ENCODE data around the gene BRCA1.

Gene BRCA1

DNA sequence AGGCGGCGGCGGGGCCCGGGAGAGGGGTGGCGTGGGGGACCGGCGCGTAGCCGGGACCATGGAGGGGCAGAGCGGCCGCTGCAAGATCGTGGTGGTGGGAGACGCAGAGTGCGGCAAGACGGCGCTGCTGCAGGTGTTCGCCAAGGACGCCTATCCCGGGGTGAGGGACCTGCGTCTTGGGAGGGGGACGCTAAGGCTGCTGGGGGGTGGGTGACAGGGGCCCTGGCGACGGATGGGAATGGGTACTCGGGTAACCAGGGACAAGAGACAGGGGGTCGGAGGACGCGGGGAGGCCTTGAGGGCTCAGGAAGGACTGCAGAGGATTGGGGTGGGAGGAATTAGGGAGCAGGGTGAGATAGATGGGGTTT lies 99.9 kb downstream of the BRCA1 start:
- TF ChIP-seq, protein P1, sequence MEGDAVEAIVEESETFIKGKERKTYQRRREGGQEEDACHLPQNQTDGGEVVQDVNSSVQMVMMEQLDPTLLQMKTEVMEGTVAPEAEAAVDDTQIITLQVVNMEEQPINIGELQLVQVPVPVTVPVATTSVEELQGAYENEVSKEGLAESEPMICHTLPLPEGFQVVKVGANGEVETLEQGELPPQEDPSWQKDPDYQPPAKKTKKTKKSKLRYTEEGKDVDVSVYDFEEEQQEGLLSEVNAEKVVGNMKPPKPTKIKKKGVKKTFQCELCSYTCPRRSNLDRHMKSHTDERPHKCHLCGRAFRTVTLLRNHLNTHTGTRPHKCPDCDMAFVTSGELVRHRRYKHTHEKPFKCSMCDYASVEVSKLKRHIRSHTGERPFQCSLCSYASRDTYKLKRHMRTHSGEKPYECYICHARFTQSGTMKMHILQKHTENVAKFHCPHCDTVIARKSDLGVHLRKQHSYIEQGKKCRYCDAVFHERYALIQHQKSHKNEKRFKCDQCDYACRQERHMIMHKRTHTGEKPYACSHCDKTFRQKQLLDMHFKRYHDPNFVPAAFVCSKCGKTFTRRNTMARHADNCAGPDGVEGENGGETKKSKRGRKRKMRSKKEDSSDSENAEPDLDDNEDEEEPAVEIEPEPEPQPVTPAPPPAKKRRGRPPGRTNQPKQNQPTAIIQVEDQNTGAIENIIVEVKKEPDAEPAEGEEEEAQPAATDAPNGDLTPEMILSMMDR (IDR thresholded peaks at IDR 0.05), result no peak
- DNase-seq (ENCODE audit: low spot score), result no peak
- H3K4me3 ChIP-seq, result peak overlapping the region; percentile 74
- peak overlapping the region in 1 of 2 donors; percentile 81 for H3K27ac ChIP-seq

DNA sequence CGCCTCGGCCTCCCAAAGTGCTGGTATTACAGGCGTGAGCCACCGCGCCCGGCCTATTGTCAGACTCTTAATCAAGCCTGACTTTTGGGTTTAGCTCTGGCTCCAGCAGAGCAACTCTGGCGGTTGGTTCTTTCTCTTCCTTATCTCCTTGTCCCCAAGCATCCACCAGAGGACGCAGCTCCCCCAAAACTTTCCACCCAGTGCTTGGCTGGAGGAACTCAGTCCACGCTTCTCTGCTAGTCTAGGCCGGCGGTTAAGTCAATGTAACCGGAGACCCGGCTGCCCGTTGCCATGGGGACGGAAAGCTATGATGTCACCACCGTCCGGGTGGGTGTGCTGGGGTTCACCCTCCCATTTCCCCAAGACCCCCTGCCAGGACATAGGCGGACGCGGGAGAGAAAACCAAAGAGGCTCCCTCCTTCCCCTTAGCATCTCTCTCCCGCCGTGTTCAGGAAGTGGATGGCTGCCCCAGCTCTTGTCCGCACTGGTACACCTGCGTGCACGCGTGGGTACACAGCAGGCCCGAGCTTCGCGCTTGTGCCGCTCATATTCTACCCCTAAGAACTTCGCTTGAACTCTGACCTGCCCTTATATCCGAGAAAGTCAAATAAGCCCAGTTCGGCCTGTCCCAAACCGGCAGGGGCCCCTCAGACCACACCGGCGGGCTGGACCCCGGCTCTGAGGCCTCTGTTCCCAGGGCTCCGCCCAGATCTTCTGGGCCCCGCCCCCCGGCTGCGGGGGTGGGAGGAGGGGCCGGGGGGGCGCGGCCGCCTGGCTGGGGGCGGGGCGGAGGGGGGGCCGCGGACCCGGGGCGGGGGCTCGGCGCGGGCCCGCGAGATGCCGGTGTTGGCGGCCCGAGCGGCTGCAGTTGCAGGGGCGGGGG lies 100.5 kb downstream of the BRCA1 start, which contains the start of gene RND2:
RND2 (plus strand) TSS at position 825 of the 883 bp plus-strand sequence. CDS start 117 bp downstream, outside the sequence.
- Histone ChIP-seq H3K27ac (peak within 1 kb of the TSS; percentile 69 to 81), H3K4me3 (peak within 1 kb of the TSS; percentile 74)
- TF ChIP-seq, protein P1 (IDR thresholded peaks at IDR 0.05), result peak; percentile 60
- DNase-seq (ENCODE audit: low spot score), result peak; percentile 94

DNA sequence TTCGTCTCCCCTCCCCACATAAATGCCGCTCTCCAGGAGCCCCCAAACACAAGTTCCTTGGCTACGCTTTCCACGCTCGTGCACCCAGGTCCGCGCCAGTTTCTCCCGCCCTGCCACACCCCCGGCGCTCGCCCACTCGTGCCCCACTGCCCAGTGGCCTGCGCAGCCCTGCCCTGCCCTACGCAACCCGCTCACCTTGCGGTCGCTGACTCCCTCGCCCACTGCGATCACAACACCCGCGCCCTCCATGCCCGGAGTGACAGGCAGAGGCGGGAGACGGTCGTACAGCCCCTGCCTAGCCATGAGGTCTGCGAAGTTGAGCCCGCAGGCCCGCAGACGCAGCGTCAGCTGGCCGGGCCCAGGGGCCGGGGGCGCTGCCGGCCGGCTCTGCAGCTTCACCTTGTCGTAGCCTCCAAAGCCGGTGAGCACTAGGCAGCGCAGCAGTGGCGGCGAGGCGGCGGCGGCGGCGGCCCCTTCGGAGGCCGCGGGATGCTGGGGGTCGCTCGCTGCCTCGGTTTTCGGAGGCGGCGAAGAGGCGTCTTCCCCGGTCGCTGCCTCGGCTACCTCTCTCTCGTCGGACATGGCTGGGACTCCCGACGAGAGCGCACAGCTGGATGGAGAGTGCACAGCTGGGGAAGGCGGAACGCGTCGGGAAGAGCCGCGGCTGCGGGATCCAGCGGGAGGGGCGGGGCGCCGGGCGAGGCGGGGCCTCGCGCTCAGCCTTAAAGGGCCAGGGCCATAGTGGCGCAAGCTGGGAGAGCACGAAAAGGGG lies 103.2 kb downstream of the BRCA1 start, which contains the start of gene VAT1:
VAT1 (minus strand) TSS at position 645 of the 772 bp plus-strand sequence; CDS start at position 582, 63 bp downstream.
- Histone ChIP-seq H3K27ac (peak within 1 kb of the TSS; percentile 78 to 90), H3K4me3 (peak within 1 kb of the TSS; percentile 100)
- TF ChIP-seq, protein P1 (IDR thresholded peaks at IDR 0.05), result no peak
- DNase-seq (ENCODE audit: low spot score), result no peak

DNA sequence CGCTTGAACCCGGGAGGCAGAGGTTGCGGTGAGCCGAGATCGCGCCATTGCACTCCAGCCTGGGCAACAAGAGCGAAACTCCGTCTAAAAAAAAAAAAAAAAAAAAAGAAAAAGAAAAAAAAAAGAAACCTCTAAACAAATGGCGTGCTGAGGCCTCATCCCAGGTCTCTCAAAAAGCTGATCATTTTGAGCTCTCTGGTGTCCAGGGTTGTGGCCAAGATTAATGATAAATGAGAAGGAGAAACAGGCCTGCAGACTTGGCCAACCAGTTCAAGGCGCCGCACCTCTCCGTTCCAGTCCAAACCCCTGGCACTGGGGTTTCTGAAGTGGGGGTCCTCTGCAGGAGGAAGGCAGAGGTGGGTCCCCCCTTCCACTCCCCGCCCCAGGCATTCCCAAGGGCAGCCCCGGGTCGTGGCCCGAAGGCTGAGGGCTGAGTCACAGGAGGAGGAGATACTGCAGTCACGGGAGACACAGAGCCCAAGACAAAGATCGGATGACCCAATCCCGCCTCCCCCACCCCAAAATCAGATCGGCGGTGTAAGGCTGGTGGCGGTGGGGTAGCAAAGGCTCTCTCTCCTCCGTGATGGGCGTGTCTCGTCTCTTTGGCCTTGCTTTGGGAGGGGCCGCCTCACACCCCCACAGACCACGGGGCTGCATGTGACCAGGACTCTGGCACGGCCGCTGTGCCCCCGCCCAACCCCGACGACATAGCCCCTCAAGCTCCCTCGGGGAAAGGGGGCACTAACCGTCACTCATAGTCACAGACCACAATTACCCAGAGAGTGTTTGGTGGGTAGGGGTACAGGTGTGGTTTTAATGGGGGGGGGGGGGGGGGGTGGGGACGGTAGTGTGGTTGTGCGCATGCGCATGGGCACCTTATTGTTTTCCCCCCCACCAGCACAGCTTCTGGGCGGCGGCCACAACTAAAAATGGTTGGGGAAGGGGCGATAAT lies 104.1 kb downstream of the BRCA1 start:
- TF ChIP-seq, protein P1 (IDR thresholded peaks at IDR 0.05), result no peak
- peak; percentile 88 for DNase-seq (ENCODE audit: low spot score)
- H3K27ac ChIP-seq, result peak overlapping the region; percentile 78 to 90
- peak overlapping the region; percentile 100 for H3K4me3 ChIP-seq

DNA sequence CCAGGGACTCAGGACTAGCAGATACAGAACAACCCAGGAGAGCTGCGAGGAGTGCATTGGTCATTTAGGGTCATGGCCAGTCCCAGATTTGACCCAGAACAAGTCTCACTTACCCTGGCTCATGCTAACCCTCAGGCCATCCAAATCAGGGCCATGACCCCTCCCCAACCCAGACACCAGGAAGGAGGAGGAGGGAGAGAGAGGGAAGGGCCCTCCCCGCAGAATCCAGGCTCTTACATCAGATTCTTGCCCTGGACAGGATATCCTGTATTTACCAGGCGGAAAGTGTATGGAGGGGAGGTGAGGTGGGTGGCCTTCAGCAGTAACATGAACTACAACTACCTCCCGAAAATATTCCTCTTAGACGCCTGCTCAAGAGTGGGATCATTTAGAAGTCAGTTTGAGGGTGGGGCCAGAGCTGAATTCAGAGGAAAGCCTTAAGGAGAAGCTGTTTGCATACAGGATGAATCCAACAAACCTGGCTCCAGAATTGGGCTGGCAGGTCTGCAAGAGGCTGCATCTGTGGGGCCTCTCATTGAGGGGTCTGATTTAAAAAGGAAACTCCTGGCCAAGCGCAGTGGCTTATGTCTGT lies 105.0 kb downstream of the BRCA1 start:
- TF ChIP-seq, protein P1 (IDR thresholded peaks at IDR 0.05), result no peak
- no peak for DNase-seq (ENCODE audit: low spot score)
- H3K4me3 ChIP-seq, result peak overlapping the region; percentile 100
- H3K27ac ChIP-seq, result peak overlapping the region; percentile 40 to 75

DNA sequence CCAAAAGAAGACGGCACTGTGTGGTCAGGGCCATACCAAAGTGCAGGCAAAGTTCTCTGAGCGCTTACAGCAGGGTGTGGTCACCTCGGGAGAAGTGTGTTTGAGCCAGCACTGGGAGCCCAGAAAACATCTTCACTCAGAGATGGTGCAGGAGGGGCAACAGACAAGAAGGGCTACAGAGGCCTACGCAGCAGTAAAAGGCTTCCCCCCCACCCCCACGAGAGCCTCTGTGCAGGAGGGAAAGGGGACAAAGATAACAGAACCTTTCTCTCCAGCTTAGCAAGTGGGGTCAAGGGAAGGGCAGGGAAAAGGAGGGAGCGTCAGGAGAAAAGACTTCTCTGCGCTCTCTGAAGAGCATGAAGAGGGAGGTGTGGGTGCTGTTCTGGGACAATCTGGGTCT lies 105.7 kb downstream of the BRCA1 start:
- no peak for DNase-seq (ENCODE audit: low spot score)
- TF ChIP-seq, protein P1 (IDR thresholded peaks at IDR 0.05), result no peak
- Histone ChIP-seq H3K27ac (peak overlapping the region; percentile 40 to 75), H3K4me3 (peak overlapping the region; percentile 100)

Measured in coronary artery (tissue), 2 donors.